22Rv1 (cell line): ENCODE results near the gene HEBP1.

Experiments
- ZFX ChIP-seq: fragments of 450-650 bp; IDR thresholded peaks from 2 replicates; pipeline ENCODE4 v1.6.1; 2017; ENCODE audit warnings: antibody characterized with exemption, borderline replicate concordance
- TF ChIP-seq, protein P1 (sequence below): fragments of 450-650 bp; IDR thresholded peaks from 2 replicates; pipeline ENCODE4 v1.5.1; 2017; ENCODE audit warnings: mild to moderate bottlenecking

DNA sequence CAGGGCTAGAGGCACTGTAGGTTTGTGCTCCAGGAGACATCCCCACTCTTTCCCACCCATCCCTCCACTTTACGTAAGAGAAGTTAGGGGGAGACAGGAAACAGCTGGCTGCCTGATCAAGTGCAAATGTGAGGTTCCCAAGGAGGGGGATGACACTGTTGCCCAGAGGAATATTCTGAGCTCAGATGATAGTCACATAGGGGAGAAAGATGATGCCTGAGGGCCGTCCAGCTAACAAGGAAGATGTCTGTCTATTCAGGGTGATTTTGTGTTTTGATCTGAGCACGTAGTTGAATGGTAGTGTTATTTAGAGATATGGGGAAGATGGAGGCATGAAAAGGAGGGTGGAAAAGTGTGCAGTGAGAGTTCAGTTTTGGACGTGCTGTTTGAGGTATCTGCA lies 34.2 kb downstream of the HEBP1 start:
- TF ChIP-seq, protein P1, sequence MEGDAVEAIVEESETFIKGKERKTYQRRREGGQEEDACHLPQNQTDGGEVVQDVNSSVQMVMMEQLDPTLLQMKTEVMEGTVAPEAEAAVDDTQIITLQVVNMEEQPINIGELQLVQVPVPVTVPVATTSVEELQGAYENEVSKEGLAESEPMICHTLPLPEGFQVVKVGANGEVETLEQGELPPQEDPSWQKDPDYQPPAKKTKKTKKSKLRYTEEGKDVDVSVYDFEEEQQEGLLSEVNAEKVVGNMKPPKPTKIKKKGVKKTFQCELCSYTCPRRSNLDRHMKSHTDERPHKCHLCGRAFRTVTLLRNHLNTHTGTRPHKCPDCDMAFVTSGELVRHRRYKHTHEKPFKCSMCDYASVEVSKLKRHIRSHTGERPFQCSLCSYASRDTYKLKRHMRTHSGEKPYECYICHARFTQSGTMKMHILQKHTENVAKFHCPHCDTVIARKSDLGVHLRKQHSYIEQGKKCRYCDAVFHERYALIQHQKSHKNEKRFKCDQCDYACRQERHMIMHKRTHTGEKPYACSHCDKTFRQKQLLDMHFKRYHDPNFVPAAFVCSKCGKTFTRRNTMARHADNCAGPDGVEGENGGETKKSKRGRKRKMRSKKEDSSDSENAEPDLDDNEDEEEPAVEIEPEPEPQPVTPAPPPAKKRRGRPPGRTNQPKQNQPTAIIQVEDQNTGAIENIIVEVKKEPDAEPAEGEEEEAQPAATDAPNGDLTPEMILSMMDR, result no peak
- no peak for TF ChIP-seq ZFX
